Tibial nerve (tissue), 4 donors: ENCODE measurements around the gene ZNF621.

Experiments used
- EP300 ChIP-seq, 2 donors: sonication (generic); formaldehyde crosslinking; IDR thresholded peaks; one replicate each; pipeline ENCODE4 v1.6.1; 2017; ENCODE audit warnings: antibody characterized with exemption in 2 of 2, mild to moderate bottlenecking in 1 of 2
- POLR2A ChIP-seq, 2 donors: fragments of 450-650 bp; IDR thresholded peaks; one replicate each; pipeline ENCODE4 v1.6.1; 2017; ENCODE audit warnings: antibody characterized with exemption in 2 of 2, mild to moderate bottlenecking in 2 of 2, moderate library complexity in 2 of 2
- TF ChIP-seq, protein P1 (sequence below), 5 experiments: fragments of 200-600 bp in 3 of 5; fragments of 450-650 bp in 2 of 5; sonication (generic) in 3 of 5; IDR thresholded peaks; one replicate each; pipeline ENCODE4 v1.5.1; 2016 to 2019; ENCODE audit warnings: antibody characterized with exemption in 5 of 5, mild to moderate bottlenecking in 3 of 5, moderate library complexity in 2 of 5

- TF ChIP-seq POLR2A (IDR thresholded peaks at IDR 0.05) (no peak), EP300 (IDR thresholded peaks at IDR 0.05) (no peak)
- TF ChIP-seq, protein P1, sequence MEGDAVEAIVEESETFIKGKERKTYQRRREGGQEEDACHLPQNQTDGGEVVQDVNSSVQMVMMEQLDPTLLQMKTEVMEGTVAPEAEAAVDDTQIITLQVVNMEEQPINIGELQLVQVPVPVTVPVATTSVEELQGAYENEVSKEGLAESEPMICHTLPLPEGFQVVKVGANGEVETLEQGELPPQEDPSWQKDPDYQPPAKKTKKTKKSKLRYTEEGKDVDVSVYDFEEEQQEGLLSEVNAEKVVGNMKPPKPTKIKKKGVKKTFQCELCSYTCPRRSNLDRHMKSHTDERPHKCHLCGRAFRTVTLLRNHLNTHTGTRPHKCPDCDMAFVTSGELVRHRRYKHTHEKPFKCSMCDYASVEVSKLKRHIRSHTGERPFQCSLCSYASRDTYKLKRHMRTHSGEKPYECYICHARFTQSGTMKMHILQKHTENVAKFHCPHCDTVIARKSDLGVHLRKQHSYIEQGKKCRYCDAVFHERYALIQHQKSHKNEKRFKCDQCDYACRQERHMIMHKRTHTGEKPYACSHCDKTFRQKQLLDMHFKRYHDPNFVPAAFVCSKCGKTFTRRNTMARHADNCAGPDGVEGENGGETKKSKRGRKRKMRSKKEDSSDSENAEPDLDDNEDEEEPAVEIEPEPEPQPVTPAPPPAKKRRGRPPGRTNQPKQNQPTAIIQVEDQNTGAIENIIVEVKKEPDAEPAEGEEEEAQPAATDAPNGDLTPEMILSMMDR (IDR thresholded peaks at IDR 0.05) = no peak
Measured at GRCh38 chr3:40546816-40547215, 22.1 kb downstream of the ZNF621 start.
